GM12872 (cell line): ENCODE data around the gene CFAP119.

ENCODE experiments used
- TF ChIP-seq, protein P1 (sequence below): IDR thresholded peaks from 3 replicates; pipeline ENCODE4 v1.5.1; 2011; ENCODE audit warnings: low read depth, mild to moderate bottlenecking, low read length, moderate library complexity; ENCODE audit not compliant: insufficient read depth

Gene CFAP119

DNA sequence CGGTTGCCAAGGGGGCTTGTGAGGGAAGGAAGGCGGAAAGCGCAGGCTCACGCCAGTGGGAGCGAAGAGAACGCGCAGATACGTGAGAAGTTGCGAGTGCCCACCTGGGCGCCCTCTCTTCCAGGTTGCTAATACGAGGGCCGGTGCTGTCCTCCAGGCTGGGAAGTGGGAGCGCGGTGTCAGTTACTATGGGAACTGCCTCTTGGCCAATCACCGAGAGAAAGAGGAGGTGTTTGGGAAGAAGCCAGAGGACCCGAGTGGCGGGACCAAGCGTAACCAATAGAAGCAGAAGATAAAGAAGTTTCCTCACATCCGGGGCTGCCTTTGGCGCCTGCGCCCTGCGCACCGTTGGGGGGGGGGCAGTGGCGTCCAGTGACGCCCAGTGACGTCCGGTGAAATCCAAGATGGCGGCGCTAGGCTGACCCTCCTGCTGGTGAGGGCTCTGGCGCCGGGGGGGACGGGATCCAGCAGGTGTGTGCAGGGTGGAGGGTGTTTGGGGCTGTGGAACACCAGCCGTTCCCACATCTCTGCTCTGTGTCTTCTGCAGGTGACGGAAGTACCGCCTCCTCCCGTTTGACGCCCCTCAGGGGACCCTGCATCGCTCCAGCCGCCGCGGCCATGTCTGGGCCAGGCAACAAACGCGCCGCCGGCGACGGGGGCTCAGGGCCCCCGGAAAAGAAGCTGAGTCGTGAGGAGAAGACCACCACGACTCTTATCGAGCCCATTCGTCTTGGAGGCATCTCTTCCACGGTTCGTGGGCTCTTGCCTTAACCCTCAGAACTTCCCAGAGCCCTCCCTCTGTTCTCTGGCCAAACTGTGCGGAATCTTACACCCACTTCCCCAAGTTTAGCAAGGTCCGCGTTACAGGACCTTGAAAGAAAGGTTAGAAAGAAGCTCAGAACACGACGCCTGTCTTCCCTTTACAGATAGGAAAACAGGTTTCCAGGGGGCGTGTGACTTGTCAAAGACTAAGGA is at the start of gene CFAP119, which contains the start of gene RNF40:
Gene CFAP119 (minus strand): TSS at position 135 of the 975 bp plus-strand sequence. CDS start 314 bp downstream, outside the sequence.
Gene RNF40 (plus strand): TSS at position 395 of the 975 bp plus-strand sequence. CDS start 224 bp downstream, at position 619.
- TF ChIP-seq, protein P1, sequence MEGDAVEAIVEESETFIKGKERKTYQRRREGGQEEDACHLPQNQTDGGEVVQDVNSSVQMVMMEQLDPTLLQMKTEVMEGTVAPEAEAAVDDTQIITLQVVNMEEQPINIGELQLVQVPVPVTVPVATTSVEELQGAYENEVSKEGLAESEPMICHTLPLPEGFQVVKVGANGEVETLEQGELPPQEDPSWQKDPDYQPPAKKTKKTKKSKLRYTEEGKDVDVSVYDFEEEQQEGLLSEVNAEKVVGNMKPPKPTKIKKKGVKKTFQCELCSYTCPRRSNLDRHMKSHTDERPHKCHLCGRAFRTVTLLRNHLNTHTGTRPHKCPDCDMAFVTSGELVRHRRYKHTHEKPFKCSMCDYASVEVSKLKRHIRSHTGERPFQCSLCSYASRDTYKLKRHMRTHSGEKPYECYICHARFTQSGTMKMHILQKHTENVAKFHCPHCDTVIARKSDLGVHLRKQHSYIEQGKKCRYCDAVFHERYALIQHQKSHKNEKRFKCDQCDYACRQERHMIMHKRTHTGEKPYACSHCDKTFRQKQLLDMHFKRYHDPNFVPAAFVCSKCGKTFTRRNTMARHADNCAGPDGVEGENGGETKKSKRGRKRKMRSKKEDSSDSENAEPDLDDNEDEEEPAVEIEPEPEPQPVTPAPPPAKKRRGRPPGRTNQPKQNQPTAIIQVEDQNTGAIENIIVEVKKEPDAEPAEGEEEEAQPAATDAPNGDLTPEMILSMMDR: no peak

DNA sequence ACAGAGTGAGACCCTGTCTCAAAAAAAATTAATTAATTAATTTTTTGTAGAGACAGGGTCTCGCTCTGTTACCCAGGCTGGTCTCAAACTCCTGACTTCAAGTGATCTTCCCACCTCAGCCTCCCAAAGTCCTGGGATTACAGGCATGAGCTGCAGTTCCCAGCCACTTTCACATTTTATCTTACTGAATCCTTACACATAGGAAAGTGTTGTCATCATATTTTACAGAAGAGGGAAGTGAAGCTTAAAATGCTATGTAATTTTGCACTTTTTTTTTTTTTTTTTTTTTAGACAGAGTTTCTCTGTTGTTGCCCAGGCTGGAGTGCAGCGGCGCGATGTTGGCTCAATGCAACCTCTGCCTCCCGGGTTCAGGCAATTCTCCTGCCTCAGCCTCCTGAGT is 46.3 kb upstream of the CFAP119 start:
- TF ChIP-seq, protein P1: no peak

DNA sequence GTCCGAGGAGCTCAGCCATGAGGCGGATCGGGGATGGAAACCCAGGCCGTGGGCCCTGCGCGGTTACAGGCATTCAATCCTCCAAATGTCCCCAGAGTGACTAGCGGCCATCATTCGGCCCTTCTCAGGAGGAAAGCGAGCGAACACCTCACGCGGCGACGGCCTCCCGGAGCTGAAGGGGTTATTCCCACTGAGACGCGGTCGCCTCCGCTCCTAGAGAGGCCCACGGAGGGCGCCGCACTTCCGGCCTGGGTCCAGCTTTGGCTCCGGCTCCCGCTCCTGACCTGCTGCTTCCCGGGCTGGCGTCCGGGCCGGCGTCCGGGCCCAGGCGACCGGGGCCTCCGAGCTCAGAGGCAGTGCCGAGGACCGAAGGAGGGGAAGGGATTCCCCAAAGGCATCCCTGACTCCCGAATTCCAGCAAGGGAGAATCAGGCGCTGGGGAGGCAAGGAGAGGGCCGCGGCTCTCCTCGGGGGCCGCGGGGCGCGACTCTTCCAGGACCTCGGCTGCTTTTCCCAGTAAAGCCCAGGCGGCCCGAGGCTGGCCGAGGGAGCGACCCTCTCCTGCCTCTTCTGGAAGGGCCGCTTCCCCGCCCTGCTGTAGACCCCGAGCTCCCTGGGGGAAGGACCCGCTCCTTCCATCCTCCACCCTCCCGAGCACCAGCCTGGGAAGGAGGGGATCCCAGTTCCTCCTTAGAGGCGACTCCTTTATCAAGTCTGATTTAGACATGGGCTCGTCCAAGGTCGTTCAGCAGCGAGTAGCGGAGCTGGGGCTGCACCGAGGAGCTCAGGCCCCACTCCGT is 43.7 kb upstream of the CFAP119 start:
- TF ChIP-seq, protein P1: no peak

DNA sequence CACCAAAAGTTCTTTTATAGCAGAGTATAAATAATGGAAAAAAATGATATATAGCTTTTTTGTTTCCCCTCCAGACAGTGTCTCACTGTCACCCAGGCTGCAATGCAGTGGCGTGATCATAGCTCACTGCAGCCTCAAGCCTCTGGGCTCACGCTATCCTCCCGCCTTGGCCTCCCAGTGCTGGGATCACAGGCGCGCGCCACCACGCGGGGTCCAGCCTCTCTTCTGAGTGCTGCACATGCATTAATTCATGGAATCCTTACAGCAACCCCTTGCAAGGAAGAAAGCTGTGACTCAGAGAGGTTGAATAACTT is 43.2 kb upstream of the CFAP119 start:
- TF ChIP-seq, protein P1: no peak

DNA sequence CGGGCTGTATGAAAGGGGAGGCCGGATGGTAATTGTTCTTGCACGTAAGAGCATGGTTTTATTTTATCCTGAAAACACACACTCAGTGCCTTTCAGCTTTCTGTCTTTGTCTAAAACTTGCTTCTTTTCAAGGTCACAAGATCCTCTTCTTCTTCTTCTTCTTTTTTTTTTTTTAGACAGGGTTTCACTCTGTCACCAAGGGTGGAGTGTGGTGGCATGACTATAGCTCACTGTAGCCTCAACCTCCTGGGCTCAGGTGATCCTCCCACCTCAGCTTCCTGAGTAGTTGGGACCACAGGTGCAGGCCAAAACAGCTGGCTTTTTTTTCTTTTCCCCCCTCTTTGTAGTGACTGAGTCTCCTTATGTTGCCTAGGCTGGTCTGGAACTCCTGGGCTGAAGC is 41.1 kb upstream of the CFAP119 start:
- TF ChIP-seq, protein P1: no peak

DNA sequence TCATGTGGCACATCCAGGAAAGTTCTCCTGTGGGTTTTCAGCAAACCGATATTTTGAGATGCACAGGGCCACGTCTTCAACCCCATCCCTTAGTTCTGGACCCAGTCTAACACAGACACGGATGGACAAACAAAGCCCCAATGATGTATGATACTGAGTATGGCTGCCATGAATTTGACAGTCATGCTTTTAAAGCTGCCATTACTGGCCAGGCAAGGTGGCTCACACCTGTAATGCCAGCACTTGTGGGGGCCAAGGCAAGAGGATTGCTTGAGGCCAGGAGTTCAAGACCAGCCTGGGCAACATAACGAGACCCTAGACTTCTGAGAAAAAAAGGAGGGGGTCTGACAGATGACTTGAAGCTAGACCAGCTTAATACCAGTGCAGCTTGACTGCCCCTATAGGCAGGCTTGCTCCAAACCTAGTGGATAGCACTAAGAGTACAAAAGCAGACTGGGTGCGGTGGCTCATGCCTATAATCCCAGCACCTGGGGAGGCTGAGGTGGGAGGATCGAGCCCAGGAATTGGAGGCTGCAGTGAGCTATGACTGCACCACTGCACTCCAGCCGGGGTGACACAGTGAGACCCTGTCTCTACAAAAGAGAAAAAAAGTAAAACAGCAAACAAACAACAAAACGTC is 35.9 kb upstream of the CFAP119 start:
- TF ChIP-seq, protein P1: peak; percentile 26; the same call in 1 of the 3 replicates

DNA sequence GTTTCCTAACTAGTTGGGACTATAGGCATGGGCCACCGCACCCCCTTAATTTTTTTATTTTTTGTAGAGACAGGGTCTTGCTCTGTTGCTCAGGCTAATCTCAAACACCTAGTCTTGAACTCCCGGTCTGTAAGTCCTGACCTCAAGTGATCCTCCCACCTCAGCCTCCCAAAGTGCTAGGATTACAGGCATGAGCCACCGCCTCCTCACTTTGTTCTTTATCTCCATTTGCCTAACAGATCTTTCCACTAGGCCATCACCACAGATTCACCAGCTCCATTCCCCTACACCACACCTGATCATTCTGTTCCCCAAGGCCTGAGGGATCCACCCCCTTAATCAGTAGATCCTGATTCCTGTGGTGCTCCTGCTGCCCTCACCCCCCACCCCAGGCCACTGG is 32.8 kb upstream of the CFAP119 start:
- TF ChIP-seq, protein P1: no peak
